Heart right ventricle (tissue), 16 donors: ENCODE measurements around the gene PGRMC2. TPM values are rescaled to one million over a fixed set of nuclear protein-coding genes. Genes with fewer than 3 reads are reported as not detected.

Source experiments
- ATAC-seq, 8 donors: fragments of 200-7000 bp; cut with Tn5 transposase; one replicate each; pipeline ENCODE4 v1.9.1; 2020; ENCODE audit warnings: mild to moderate bottlenecking in 8 of 8, moderate library complexity in 8 of 8, moderate number of reproducible peaks in 1 of 8
- DNase-seq, 2 donors: peaks; one replicate each; pipeline ENCODE4 v3.0.0-alpha.2; 2020
- H3K27ac ChIP-seq, 10 donors: fragments of 200-600 bp; sonication (generic) in 2 of 10; one replicate each; pipeline versions ENCODE4 v1.5.0 to v1.8.0; 2020 to 2022; ENCODE audit warnings: mild to moderate bottlenecking in 3 of 10
- H3K27me3 ChIP-seq, 7 donors: fragments of 200-600 bp; one replicate each; pipeline ENCODE4 v1.8.0; 2021 to 2022; ENCODE audit warnings: mild to moderate bottlenecking in 2 of 7
- H3K36me3 ChIP-seq, 9 donors: fragments of 200-600 bp; sonication (generic) in 1 of 9; one replicate each; pipeline versions ENCODE4 v1.5.0 to v1.8.0; 2020 to 2022; ENCODE audit warnings: mild to moderate bottlenecking in 2 of 9
- H3K4me1 ChIP-seq, 9 donors: fragments of 200-600 bp; sonication (generic) in 1 of 9; one replicate each; pipeline versions ENCODE4 v1.5.0 to v1.8.0; 2020 to 2022; ENCODE audit warnings: mild to moderate bottlenecking in 4 of 9
- H3K4me3 ChIP-seq, 10 donors: fragments of 200-600 bp; sonication (generic) in 2 of 10; one replicate each; pipeline versions ENCODE4 v1.5.0 to v1.8.0; 2020 to 2022; ENCODE audit warnings: mild to moderate bottlenecking in 7 of 10, moderate library complexity in 2 of 10
- H3K9me3 ChIP-seq, 11 donors: fragments of 200-600 bp in 10 of 11; sonication (generic) in 2 of 11; one replicate each; pipeline versions ENCODE4 v1.5.0 to v1.8.0; 2013 to 2022; ENCODE audit warnings: mild to moderate bottlenecking in 2 of 11, control low read depth in 1 of 11, moderate library complexity in 1 of 11
- WGBS, 2 donors: extraction: QIAGEN DNeasy Blood & Tissue Kit; methylation state at CpG; one replicate each; pipeline ENCODE4 v1.1.7; 2013; ENCODE audit warnings: inconsistent platforms in 1 of 2; 5-methylcytosine and 5-hydroxymethylcytosine counted together
- intact Hi-C, 10 donors: fragments of 100-400 bp; cut with DNase I; formaldehyde crosslinking; loops; one replicate each; pipeline versions ENCODE4 v1.11.1 to v1.14.2; 2022
- polyA plus RNA-seq, 2 donors: library from polyadenylated mRNA; stranded (reverse); fragments of 200-250 nt; gene quantifications; one replicate each; pipeline ENCODE4 v1.2.3, GENCODE V29; 2013
- total RNA-seq, 10 donors: library from RNA; stranded (reverse); fragmentation: NEBNext Ultra II Directional in 3 of 10; extraction: Animal tissue kit (Norgen Biotek cat#: 25700) in 3 of 10; gene quantifications; one replicate each; pipeline versions ENCODE4 v1.2.1 to v1.2.4, GENCODE V29; 2021 to 2023
- TF ChIP-seq, protein P1 (sequence below), 9 donors: fragments of 200-600 bp; sonication (generic) in 2 of 9; IDR thresholded peaks; one replicate each; pipeline versions ENCODE4 v1.5.0 to v1.8.0; 2021 to 2022; ENCODE audit warnings: antibody characterized with exemption in 9 of 9, mild to moderate bottlenecking in 5 of 9, moderate library complexity in 1 of 9
- donor health status: Arrhythmogenic right ventricular cardiomyopathy.
- donor health status: ischemic (EF 13 %, LVEDD 7.1; RV severe dilation, severe dysfunction).
- donor health status: healthy with polysubstance abuse.
- donor health status: DM: no; HTN: yes; CAD: no.
- donor health status: DM: no; HTN: no; CAD: no.
- donor health status: ischemic (EF 25% LVEDD 6.9; RV normal size, moderate dysfunction).
- donor health status: ischemic (EF 25% LVEDD 5.7; RV mildly dilated, moderate dysfunction).
- donor health status: healthy.
- donor health status: DM: yes; HTN: yes; CAD: no.
- donor health status: Ischemic cardiomyopathy.
- donor health status: ischemic (EF 35%, LVEDD 5.7; RV mildly dilated, moderate dysfunction).
- donor health status: nonischemic (EF 11% LVEDD 7.7; RV severe dilation, severe dysfunction).
- donor health status: DM: yes; HTN: yes; CAD: no.
- donor health status: PGD.
- donor health status: ischemic (EF 29% LVEDD 5.4; RV normal size, mild dysfunction).
- donor health status: nonischemic (EF 23%, LVEDD 6.1; RV moderate dilation, normal function).

PGRMC2 gene
- total and polyA plus RNA-seq, 12 donors = 26.0 to 78.9 (median 66.6) TPM

DNA sequence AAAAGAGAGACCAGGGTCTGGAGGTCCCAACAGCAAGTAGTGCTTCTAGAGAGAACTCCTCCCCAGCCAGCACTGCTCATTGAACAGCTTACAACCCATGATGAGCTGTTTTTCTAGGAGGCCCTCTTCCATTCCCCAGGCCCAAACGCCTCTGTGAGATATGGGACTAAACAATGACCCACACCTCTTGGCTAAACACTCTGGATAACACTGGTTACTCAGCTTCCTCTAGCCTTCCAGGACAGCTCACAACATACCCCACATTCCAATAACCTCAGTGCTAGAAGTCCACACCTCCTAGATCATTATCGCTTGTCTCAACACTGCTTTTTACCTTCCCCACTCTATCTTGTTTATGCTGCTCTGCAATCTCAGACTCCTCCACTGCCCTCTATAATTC, 35.4 kb upstream of the PGRMC2 start:
- DNase-seq = no peak

DNA sequence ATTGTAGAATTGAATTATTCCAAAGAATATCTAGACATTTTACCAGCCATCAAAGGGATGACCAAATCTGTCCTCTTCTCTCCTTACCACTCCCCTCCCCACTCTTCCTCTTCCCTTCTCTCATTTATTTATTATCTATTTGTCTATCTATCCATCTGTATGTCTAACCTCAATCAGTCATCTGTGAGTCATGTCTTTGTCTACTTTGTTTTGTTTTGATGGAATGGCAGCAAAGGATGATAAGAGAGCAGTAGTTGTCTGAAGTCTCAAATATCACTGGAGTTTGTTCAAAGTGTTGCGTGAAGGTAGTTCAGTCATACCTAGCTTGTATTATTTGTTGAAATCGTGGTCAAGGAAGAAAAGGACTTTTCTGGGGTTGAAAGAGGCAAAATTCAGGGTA, 34.7 kb upstream of the PGRMC2 start:
- 85 to 89% methylated on average over 2 of the region's 2 CpGs for WGBS, 2 donors
- Histone ChIP-seq H3K27me3 (no peaks in the 10 kb centered on the region), H3K4me3 (no peak overlapping the region), H3K9me3 (no peaks in the 10 kb centered on the region), H3K4me1 (no peaks in the 10 kb centered on the region), H3K27ac (no peak overlapping the region), H3K36me3 (peaks cover 0 to 8% (median 0%) of the 10 kb centered on the region in 9 donors)
- intact Hi-C loops = no loop called here
- TF ChIP-seq, protein P1, sequence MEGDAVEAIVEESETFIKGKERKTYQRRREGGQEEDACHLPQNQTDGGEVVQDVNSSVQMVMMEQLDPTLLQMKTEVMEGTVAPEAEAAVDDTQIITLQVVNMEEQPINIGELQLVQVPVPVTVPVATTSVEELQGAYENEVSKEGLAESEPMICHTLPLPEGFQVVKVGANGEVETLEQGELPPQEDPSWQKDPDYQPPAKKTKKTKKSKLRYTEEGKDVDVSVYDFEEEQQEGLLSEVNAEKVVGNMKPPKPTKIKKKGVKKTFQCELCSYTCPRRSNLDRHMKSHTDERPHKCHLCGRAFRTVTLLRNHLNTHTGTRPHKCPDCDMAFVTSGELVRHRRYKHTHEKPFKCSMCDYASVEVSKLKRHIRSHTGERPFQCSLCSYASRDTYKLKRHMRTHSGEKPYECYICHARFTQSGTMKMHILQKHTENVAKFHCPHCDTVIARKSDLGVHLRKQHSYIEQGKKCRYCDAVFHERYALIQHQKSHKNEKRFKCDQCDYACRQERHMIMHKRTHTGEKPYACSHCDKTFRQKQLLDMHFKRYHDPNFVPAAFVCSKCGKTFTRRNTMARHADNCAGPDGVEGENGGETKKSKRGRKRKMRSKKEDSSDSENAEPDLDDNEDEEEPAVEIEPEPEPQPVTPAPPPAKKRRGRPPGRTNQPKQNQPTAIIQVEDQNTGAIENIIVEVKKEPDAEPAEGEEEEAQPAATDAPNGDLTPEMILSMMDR (IDR thresholded peaks at IDR 0.05) = no peak
- DNase-seq = no peak
- ATAC-seq = no peak

More for the DNA sequence above, 35.4 kb upstream of the PGRMC2 start:
- intact Hi-C loops = no loop called here
- Histone ChIP-seq H3K9me3 (no peaks in the 10 kb centered on the region), H3K4me1 (no peaks in the 10 kb centered on the region), H3K36me3 (peaks cover 0 to 8% (median 0%) of the 10 kb centered on the region in 9 donors), H3K4me3 (no peak overlapping the region), H3K27ac (no peak overlapping the region), H3K27me3 (no peaks in the 10 kb centered on the region)
- TF ChIP-seq, protein P1 (IDR thresholded peaks at IDR 0.05) = no peak
- 36 to 49% methylated on average over 2 of the region's 2 CpGs for WGBS, 2 donors
- no peak for ATAC-seq

DNA sequence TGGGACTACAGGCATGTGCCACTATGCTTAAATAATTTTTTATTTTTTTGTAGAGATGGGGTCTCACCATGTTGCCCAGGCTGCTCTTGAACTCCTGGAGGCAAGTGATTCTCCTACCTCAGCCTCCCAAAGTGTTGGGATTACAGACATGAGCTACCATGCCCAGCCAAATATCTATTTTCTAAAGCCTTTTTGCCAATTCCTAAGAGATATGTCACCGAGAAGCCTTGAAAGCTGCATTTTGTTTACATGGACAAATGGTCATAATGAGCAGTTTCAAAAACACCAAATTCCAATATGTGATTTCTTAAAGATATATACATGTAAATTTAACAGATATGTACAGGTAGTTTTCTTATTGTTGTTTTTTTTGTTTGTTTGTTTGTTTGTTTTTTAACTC, 33.0 kb upstream of the PGRMC2 start:
- Histone ChIP-seq H3K36me3 (peaks cover 0 to 8% (median 0%) of the 10 kb centered on the region in 9 donors), H3K9me3 (no peaks in the 10 kb centered on the region), H3K4me1 (no peaks in the 10 kb centered on the region), H3K4me3 (no peak overlapping the region), H3K27ac (no peak overlapping the region), H3K27me3 (no peaks in the 10 kb centered on the region)
- 87 to 93% methylated on average over 1 of the region's 1 CpG for WGBS, 2 donors
- no peak for DNase-seq
- intact Hi-C loops = no loop called here
- no peak for ATAC-seq
- TF ChIP-seq, protein P1 (IDR thresholded peaks at IDR 0.05) = no peak

DNA sequence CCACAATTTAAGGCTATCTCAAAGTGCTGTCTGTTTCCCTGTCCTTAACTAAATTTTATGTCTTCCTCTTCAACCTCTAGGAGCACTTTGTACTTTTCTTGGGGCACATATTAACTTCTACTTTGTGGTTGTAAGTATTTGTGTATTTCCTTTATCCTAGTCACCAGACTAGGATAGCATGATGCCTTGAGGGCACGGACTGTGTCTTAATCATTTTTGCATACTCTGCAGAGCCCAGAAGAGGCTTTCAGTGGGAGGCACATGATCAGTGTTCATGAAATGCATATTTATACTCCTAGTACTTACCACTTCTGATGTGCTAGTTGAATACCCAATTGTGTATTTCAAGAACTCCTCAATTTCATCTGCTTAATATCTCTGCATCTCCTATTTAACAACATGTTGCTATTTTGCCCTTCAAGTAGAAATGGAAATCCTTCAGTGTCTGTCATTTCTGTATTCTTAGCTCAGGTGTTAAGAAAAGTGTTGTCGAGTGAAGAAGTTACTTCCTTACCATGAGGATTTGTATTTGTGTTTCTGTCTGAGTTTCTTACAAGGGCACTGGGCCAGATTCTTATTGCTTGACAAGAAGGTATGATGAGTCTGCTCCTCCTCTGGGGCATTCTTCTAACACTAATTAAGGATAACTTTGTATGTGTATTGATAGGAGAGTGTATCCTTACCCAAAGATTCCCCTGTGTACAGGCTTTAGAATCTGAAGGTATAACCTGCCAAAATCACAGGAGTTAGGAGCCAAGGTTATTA, 28.3 kb upstream of the PGRMC2 start:
- Histone ChIP-seq H3K9me3 (no peaks in the 10 kb centered on the region), H3K4me3 (no peak overlapping the region), H3K27me3 (no peaks in the 10 kb centered on the region), H3K4me1 (peaks cover 0 to 11% (median 0%) of the 10 kb centered on the region in 9 donors), H3K27ac (no peak overlapping the region), H3K36me3 (peaks cover 0 to 12% (median 0%) of the 10 kb centered on the region in 9 donors)
- no peak for ATAC-seq
- WGBS, 2 donors = 87 to 92% methylated on average over 2 of the region's 2 CpGs
- TF ChIP-seq, protein P1 (IDR thresholded peaks at IDR 0.05) = no peak
- intact Hi-C loops = no loop called here
- no peak for DNase-seq
